Retinal pigment epithelial cell (primary cell): Measurements from ENCODE around the gene ANKRD29.

Experiments used
- DNase-seq: peaks from one replicate; pipeline ENCODE4 v3.0.0-alpha.2; 2010; ENCODE audit warnings: low read depth
- H3K4me3 ChIP-seq: 2 replicates; pipeline ENCODE4 v1.5.1; 2011; ENCODE audit warnings: mild to moderate bottlenecking, low read length, control low read depth, moderate library complexity
- CTCF ChIP-seq: conservative IDR thresholded peaks from 2 replicates; pipeline ENCODE4 v1.5.1; 2011; ENCODE audit warnings: low read depth, low read length, control low read depth, inconsistent platforms

The ANKRD29 gene

GRCh38 chr18:23673725-23674124, 11.0 kb upstream of the ANKRD29 start:
- DNase-seq: no peak

GRCh38 chr18:23671564-23671963, 8.9 kb upstream of the ANKRD29 start:
- no peak for DNase-seq
- TF ChIP-seq CTCF: no peak
- H3K4me3 ChIP-seq: no peak overlapping the region

More at GRCh38 chr18:23673725-23674124, 11.0 kb upstream of the ANKRD29 start:
- TF ChIP-seq CTCF: no peak
- H3K4me3 ChIP-seq: no peak overlapping the region

GRCh38 chr18:23669804-23670405, 7.2 kb upstream of the ANKRD29 start:
- no peak for TF ChIP-seq CTCF
- H3K4me3 ChIP-seq: no peak overlapping the region
- DNase-seq: no peak

- TF ChIP-seq CTCF: no peak
- no peak overlapping the region for H3K4me3 ChIP-seq
- no peak for DNase-seq
These were observed 6.6 kb upstream of the ANKRD29 start for GRCh38 chr18:23669202-23669766.

- no peak overlapping the region for H3K4me3 ChIP-seq
- no peak for TF ChIP-seq CTCF
- DNase-seq: no peak
These were observed 6.0 kb upstream of the ANKRD29 start for GRCh38 chr18:23668731-23669130.

GRCh38 chr18:23667114-23667513, 4.4 kb upstream of the ANKRD29 start:
- DNase-seq: no peak
- TF ChIP-seq CTCF: no peak
- H3K4me3 ChIP-seq: no peak overlapping the region

GRCh38 chr18:23664674-23665073, 2.0 kb upstream of the ANKRD29 start:
- no peak for TF ChIP-seq CTCF
- no peak overlapping the region for H3K4me3 ChIP-seq

More at GRCh38 chr18:23664674-23665073, 2.0 kb upstream of the ANKRD29 start:
- DNase-seq: no peak
